GM19328 (cell line): ENCODE results near the gene CLCN2.
A peak's percentile ranks its signal among the peaks of the same experiment; 100 is the strongest.

Experiments used
- ATAC-seq: cut with Tn5 transposase; IDR thresholded peaks from one replicate; pipeline ENCODE4 v1.9.1; 2021; ENCODE audit warnings: mild to moderate bottlenecking, moderate library complexity; ENCODE audit not compliant: unreplicated experiment

CLCN2 gene

DNA sequence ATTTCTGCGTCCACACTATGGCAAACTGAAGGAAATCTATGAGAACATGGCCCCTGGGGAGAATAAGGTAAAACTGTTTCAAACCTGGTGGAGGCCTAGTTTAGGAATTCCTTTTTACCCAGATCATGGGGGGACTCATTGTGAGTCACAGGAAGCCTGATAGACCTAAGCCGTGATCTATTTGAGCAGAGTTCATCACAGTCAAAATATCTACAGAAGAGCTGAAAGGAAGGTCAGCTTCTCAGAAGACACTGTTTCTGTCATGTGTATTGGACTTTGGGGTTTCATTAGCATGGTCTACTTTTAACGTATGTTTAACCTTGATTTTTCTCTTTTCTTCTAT is 61.1 kb downstream of the CLCN2 start:
- no peak for ATAC-seq

GRCh38 chr3:184299488-184300377 is 61.7 kb downstream of the CLCN2 start:
- ATAC-seq: no peak

GRCh38 chr3:184298759-184299487 is 62.5 kb downstream of the CLCN2 start, which contains the start of gene PSMD2:
Gene PSMD2 (plus strand): TSS chr3:184299241. CDS start chr3:184299267, 26 bp downstream.
- ATAC-seq: peak; percentile 93

DNA sequence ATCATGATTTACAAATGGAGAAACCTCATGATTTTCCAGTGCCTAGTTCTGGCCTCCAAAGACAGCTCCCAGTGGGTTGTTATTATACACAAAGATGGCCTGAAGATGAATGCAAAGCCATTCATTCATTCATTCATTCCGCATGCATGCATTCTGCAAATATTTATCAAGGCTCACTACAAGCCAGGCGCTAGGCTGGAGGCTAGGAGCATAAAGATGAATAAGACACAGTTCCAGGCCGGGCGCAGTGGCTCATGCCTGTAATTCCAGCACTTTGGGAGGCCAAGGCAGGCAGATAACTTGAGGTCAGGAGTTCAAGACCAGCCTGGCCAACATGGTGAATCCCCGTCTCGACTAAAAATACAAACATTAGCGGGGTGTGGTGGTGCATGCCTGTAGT is 64.8 kb downstream of the CLCN2 start:
- no peak for ATAC-seq
